Central memory CD4-positive, alpha-beta T cell (primary cell): ENCODE data around the gene SPOCK3.
"Not testable (repeated sequence)": the region's sequence is repeated elsewhere in the genome, so short reads cannot be mapped to it uniquely, and the experiment has no call there.

Experiments used
- DNase-seq: peaks from one replicate; pipeline ENCODE4 v3.0.0; 2022

SPOCK3 gene

DNA sequence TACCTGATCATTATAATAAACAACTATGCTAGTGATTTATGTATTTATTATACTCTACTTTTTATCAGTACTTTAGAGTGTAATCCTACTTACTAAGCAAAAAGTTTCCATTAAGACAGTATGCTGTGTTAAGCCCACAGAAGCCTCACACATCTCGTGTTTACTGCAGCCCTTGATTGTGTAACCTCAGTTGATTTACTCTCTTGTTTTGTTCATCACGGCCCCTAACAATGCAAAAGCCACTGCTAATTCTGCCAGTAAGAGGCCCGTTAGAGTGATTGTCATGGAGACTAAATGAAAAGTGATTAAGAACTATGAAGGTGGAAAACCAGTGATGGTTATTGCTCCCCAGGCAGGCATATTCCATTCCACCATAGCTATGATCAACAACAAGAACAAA lies 436.2 kb downstream of the SPOCK3 start:
- DNase-seq: no peak

GRCh38 chr4:166777760-166778159 lies 456.5 kb downstream of the SPOCK3 start:
- no peak for DNase-seq

DNA sequence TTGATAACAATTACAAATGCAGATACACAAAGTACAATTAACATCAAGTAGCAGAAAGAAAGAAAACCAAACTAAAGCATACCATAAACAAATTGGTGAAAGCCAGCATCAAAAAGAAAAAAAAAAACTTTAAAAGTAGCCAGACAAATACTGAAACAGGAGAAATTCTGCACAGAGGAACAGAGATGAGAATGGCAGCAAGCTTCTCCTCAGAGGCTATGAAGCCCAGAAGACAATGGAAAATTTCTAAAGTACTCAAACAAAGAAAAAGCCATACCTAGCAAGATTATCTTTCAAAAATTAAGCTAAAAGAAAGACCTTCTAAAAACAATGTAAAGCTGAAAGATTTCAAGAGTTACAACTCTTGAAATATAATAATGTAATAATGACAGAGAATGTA lies 471.3 kb downstream of the SPOCK3 start:
- DNase-seq: no peak

DNA sequence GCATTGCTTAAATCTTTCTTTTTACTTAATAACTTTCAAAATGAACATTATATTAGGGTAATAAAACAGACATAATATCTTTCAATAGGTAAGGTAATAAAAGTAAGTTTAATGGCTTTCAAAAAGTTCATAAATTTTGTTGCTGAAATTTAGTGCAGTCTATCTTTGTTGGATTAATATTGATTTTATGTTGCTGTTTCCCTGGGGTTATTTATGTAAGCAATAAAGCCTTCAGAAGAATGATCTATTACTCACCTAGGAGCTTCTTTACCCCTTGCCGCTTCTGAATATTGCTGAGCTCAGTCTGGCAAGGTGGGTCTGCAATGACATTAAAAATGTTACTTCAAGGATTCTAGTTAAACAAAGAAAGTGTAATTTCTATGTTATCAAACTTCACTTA lies 492.6 kb downstream of the SPOCK3 start:
- no peak for DNase-seq

GRCh38 chr4:166739215-166739614 lies 495.1 kb downstream of the SPOCK3 start:
- not testable (repeated sequence) for DNase-seq

- DNase-seq: no peak
These were observed 496.9 kb downstream of the SPOCK3 start for GRCh38 chr4:166737430-166737829.

DNA sequence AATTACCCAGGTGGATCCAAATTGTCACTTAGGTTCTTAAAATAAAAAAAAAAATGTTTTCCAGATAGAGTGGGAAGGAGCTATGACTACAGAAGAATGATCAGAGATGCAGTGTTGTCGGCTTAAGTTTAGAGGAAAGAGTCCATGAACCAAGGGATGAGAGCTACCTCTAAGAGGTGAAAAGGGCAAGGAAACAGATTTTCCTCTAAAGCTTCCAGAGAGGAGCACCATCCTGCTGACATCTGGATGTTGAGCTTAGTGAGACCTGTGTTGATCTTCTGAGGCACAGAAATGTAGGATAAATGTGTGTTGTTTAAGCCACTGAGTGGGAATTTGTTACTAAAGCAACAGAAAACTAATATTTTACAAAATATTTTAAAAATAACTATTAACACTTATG lies 498.7 kb downstream of the SPOCK3 start:
- DNase-seq: no peak

- no peak for DNase-seq
These were observed 499.5 kb downstream of the SPOCK3 start for GRCh38 chr4:166734797-166735196.

DNA sequence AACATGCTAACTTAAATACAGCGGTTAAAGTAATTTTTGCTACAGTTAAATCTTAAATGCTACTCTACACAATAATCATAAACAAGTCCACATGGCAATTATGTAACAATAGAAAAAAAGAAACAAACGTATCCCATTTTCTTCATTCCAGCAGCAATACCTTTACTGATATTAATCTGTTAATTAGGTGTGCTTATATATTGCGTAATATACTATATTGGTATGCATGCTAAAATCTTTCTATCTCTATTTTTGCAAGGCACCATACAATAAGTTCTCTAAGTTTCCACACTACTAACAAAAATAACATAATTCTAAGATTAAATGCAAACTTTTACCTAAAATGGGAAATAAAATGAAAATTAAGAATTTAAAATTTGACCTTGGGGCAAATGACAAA lies 500.6 kb downstream of the SPOCK3 start:
- DNase-seq: no peak

DNA sequence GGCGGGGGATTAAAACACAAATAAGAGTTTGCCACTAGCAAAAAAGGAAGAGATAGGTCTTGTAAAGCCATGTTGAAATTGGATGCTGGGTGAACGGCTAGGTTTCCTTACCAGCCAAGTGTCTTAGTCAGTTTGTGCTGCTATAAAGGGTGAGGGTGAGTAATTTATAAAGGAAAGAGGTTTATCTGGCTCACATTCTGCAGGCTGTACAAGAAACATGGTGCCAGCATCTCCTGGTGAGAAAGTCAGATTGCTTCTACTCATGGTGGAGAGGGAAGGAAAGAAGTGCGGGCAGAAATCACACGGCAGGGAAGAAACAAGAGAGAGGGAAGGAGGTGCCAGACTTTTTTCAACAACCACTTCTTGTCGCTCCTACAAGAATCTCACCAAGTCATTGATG lies 507.5 kb downstream of the SPOCK3 start:
- DNase-seq: no peak

DNA sequence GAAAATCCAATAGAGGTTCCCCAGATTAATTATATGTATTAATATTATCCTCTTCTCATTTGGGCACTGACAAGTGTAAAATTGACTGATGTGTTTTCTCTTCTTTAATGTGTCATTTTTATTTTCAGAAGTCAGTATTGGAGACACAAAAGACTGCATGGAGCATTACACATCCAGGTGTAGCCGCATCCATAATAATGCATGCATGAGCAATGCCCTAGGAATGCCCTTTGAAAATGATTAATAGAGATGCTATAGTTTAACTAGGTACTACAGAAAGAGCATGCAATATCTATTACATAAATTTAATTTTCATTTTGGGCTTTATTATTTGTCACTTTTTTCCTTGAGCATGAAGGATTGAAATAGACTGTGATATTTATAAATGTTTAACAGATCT lies 509.9 kb downstream of the SPOCK3 start:
- no peak for DNase-seq

GRCh38 chr4:166723532-166724140 lies 510.7 kb downstream of the SPOCK3 start:
- no peak for DNase-seq

DNA sequence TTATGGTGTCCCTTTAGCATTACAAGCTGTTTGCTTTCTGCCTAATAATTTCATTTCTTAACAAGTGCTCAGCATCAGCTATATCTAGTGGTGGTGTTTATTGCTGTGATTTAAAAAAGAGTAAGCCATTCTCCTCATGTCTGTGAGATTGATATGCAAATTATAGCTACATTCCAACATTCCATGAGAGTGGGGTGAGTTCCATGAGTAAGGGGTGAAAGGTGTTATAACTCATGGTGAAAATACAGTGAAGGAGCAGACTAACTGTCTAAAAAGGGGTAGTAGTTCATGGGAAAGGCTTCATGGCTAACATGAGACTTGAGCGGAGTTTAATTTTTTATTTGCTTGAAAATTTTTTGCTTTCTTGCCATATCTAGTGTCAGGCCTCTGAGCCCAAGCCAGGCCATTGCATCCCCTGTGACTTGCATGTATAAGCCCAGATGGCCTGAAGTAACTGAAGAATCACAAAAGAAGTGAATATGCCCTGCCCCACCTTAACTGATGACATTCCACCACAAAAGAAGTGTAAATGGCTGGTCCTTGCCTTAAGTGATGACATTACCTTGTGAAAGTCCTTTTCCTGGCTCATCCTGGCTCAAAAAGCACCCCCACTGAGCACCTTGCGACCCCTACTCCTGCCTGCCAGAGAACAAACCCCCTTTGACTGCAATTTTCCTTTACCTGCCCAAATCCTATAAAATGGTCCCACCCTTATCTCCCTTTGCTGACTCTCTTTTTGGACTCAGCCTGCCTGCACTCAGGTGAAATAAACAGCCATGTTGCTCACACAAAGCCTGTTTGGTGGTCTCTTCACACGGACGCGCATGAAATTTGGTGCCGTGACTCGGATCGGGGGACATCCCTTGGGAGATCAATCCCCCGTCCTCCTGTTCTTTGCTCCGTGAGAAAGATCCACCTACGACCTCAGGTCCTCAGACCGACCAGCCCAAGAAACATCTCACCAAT lies 518.3 kb downstream of the SPOCK3 start:
- not testable (repeated sequence) for DNase-seq

DNA sequence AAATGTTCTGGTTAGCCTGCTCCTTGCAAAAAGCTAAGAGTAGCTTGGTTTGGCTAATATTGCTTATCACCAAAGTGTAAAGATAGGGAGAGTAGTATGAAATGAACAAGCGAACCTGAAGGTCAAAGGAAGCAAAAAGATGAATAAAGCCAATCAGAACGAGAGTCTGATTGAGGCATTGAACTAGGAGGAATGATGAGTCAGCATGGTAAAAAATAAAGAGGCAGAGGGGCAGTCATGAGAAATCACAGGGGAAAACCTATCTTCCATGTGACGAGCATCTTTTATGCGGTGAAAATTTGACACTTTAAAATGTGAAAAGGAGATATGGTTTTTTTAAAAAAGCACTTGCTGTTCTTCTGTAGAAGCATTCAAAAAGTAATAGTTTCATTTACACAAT lies 533.7 kb downstream of the SPOCK3 start:
- no peak for DNase-seq

GRCh38 chr4:166688835-166689234 lies 545.5 kb downstream of the SPOCK3 start:
- no peak for DNase-seq

DNA sequence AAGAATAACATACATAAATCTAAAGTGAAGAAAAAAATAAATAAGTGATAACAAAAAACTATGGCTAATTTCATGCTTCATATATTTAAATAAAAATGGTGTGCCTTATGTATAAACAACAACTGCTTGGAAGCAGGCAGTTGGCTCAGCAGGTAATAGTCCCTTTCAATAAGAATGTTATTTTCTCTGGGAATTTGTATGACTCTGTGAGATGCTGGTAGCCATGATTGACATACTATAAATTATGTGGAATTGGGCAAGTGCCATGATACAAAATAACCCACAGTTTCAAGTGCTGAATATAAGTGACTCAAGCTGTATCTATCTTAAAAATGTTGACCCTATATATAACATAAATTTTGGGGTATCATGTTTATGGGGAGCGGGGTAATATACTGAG lies 546.5 kb downstream of the SPOCK3 start:
- DNase-seq: no peak
